HG03442 (cell line): ENCODE results near the gene ATAD3C.
"Not testable (repeated sequence)": the region's sequence is repeated elsewhere in the genome, so short reads cannot be mapped to it uniquely, and the experiment has no call there.

ENCODE experiments used
- ATAC-seq: cut with Tn5 transposase; IDR thresholded peaks from one replicate; pipeline ENCODE4 v1.9.1; 2021; ENCODE audit warnings: mild to moderate bottlenecking, moderate library complexity; ENCODE audit not compliant: unreplicated experiment

ATAD3C gene

GRCh38 chr1:1449099-1449739 is at the start of gene ATAD3C:
Gene ATAD3C, plus strand, starts transcription at chr1:1449689. Its CDS starts 995 bp downstream, at chr1:1450684.
- no peak for ATAC-seq

DNA sequence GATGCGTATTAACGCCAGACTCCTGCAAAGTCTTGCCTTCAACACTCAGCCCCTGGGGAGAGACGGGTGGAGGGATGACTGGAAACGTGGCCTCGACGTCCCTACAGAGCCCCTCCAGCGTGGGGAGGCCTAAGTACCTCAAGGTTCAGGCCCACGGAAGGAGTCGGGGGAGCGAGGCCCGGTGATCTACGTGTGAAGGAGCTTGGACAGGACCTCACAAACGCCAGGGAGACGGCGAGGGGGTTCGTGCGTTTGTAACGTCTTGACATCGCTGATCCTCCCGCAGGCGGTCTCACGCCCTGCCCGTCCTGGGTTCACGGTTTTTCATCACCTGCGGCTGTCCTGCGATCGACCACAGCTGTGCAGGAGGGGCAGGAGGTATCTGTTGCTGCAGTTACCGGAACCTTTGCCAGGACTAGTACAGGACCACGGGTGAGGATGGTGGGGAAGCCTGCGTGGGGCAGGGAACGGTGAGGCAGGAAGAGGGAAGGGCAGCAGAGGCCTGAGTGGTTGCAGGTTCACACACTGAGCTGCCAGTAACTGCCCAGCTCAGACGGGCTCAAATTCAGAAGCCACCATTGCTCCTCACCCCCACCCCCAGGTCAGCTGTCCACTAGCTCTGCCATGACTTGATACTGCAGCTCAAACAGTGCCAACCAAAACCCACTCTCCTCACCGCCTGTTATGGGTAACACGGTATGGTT is 49.5 kb upstream of the ATAD3C start:
- no peak for ATAC-seq

DNA sequence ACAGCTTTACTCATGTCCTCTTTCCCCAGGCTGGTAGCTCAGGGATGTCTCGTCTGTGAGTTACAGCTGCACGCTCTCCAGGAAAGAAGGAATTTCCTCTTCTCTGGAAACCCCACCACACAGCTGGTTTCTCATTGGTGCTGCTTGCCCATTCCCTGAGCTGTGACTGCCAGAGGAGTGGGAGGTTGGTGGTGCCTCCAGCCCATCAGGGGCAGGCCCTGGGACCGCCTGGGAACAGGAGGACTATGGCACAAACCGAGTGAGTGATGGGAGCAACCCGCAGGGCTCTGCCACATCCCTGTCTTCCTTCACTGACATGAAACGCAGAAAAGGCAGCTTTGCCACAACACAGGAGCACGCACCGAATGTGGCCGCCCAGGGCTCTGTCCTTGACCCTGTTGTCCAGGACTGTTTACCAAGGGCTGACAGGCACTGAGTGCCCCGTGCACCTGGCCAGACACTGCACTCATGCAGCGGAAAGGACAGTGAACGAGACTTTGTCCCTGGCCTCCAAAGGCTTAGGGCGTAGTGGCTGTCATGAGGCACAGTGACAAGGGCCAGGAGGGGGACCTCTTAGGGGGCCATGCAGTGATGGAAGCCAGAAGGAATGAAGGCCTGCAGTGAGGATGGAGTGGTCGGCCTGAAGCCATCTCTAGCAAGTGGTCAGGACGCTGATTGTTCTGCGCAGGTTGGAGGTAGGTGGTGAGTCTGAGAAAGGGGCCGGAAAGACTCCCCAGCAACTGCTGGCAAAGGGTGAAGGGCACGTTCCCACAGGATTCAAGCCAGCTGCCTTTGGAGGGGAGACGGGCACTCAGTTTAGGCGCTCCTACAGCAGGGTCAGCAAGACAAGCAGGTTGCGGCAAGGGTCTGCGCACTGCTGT is 48.7 kb upstream of the ATAD3C start:
- no peak for ATAC-seq

DNA sequence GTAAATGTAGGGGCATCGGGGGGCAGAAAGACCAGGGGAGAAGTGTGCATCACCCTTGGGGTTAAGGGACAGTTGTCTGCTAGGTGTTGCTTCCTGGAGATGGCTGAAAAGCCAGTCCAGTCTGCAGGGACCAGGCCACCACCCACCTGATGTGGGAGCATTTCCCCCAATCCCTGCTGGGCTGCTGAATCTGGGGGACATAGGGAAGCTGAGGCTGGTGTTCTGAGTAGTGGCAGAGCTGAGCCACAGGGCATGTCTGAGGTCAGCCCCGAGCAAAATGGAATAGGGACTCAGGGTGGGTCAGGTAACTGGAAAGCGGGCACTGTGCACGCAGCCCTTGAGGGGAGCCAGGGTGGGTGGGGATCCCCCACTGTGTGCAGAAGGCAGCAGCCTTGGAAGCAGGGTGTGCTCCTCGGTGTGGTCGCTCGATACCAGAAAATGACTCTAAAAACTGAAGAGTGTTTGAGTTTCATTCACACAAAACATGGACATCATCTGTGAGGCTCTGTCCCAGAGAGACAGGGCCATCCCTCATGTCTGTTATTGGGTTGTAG is 48.0 kb upstream of the ATAD3C start:
- no peak for ATAC-seq

GRCh38 chr1:1402072-1402900 is 47.2 kb upstream of the ATAD3C start:
- no peak for ATAC-seq

DNA sequence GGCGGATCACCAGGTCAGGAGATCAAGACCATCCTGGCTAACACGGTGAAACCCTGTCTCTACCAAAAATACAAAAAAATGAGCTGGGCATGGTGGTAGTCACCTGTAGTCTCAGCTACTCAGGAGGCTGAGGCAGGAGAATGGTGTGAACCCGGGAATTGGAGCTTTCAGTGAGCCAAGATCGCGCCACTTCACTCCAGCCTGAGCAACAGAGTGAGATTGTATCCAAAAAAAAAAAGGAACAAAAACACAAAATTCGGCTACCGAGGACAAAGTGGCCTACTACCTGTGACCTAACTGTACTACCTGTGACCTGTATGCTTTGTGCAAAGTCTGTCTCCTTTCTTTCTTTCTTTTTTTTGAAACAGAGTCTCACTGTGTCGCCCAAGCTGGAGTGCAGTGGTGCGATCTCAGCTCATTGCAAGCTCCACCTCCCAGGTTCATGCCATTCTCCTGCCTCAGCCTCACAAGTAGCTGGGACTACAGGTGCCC is 46.5 kb upstream of the ATAD3C start:
- not testable (repeated sequence) for ATAC-seq

- no peak for ATAC-seq
These were observed 45.8 kb upstream of the ATAD3C start for GRCh38 chr1:1403653-1404052.

GRCh38 chr1:1406101-1406820 is 43.2 kb upstream of the ATAD3C start:
- no peak for ATAC-seq

- ATAC-seq, result peak; percentile 90
These were observed 42.5 kb upstream of the ATAD3C start, which contains the start of gene MRPL20 for GRCh38 chr1:1406821-1407635. Gene MRPL20, minus strand, starts transcription at chr1:1407293. Its CDS starts 76 bp downstream, at chr1:1407217.

GRCh38 chr1:1407636-1408318 is 41.7 kb upstream of the ATAD3C start:
- ATAC-seq, result peak; percentile 16

GRCh38 chr1:1410238-1410637 is 39.3 kb upstream of the ATAD3C start:
- ATAC-seq, result not testable (repeated sequence)

- ATAC-seq, result no peak
These were observed 37.9 kb upstream of the ATAD3C start for GRCh38 chr1:1411626-1412025.

DNA sequence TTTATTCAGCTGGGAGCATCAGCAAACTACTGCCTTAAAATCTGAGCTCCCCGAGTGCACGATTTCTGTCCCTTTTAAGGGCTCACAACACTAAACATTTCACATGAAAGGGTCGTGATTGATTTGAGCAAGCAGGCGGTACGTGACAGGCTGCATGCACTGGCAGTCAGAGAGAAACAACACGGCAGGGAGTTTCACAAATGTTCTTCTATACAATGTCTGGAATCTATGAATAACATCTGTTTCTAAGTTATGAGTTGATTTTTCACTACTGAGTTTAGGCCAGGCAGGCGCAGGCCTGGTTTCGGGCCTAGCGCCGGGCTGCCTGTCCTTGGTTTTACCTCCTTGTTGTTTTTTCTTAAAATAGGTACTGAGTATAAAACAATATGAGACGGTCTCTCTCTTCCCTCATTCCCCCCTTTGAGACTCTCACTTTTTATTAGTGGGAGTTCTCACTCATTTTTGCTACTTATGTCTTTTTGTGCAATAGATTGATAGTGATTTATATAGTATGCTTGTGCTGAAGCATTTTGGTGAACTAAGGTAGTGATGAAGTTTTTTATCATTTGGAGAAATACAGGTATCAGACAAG is 37.1 kb upstream of the ATAD3C start:
- ATAC-seq, result not testable (repeated sequence)

GRCh38 chr1:1415751-1416150 is 33.7 kb upstream of the ATAD3C start:
- ATAC-seq, result no peak

GRCh38 chr1:1417396-1417795 is 32.1 kb upstream of the ATAD3C start:
- not testable (repeated sequence) for ATAC-seq

- not testable (repeated sequence) for ATAC-seq
These were observed 31.5 kb upstream of the ATAD3C start for GRCh38 chr1:1417825-1418463.
